ENCODE measurements around the gene ST6GALNAC5.

ST6GALNAC5 gene

GRCh38 chr1:77056525-77056924 lies 189.2 kb downstream of the ST6GALNAC5 start:
- DNase-seq = no peak

GRCh38 chr1:77057994-77058585 lies 190.8 kb downstream of the ST6GALNAC5 start:
- no peak for DNase-seq

- no peak for DNase-seq
Observed at GRCh38 chr1:77060000-77060399, 192.7 kb downstream of the ST6GALNAC5 start.

GRCh38 chr1:77061162-77061561 lies 193.9 kb downstream of the ST6GALNAC5 start:
- no peak for DNase-seq

- DNase-seq = no peak
Observed at GRCh38 chr1:77063118-77063517, 195.8 kb downstream of the ST6GALNAC5 start.

GRCh38 chr1:77064246-77064645 lies 197.0 kb downstream of the ST6GALNAC5 start:
- DNase-seq = no peak

- no peak for DNase-seq
Observed at GRCh38 chr1:77065693-77066342, 198.5 kb downstream of the ST6GALNAC5 start.

- DNase-seq = no peak
Observed at GRCh38 chr1:77068013-77068412, 200.7 kb downstream of the ST6GALNAC5 start.

- no peak for DNase-seq
Observed at GRCh38 chr1:77076759-77077158, 209.5 kb downstream of the ST6GALNAC5 start.

- no peak for DNase-seq
Observed at GRCh38 chr1:77081834-77082233, 214.6 kb downstream of the ST6GALNAC5 start.

GRCh38 chr1:77084457-77084856 lies 217.2 kb downstream of the ST6GALNAC5 start:
- no peak for DNase-seq

- no peak for DNase-seq
Observed at GRCh38 chr1:77085109-77085508, 217.8 kb downstream of the ST6GALNAC5 start.

- no peak for DNase-seq
Observed at GRCh38 chr1:77089756-77090155, 222.5 kb downstream of the ST6GALNAC5 start.

GRCh38 chr1:77095236-77095635 lies 228.0 kb downstream of the ST6GALNAC5 start:
- no peak for DNase-seq

GRCh38 chr1:77096496-77097255 lies 229.4 kb downstream of the ST6GALNAC5 start:
- no peak for DNase-seq

- DNase-seq = no peak
Observed at GRCh38 chr1:77100875-77101274, 233.6 kb downstream of the ST6GALNAC5 start.

GRCh38 chr1:77103486-77103885 lies 236.2 kb downstream of the ST6GALNAC5 start:
- no peak for DNase-seq

- no peak for DNase-seq
Observed at GRCh38 chr1:77104672-77105071, 237.4 kb downstream of the ST6GALNAC5 start.
